HG02763 (cell line): ENCODE results near the gene EMILIN3.

Source experiments
- ATAC-seq: cut with Tn5 transposase; IDR thresholded peaks from one replicate; pipeline ENCODE4 v1.9.1; 2021; ENCODE audit warnings: mild to moderate bottlenecking, moderate library complexity; ENCODE audit not compliant: unreplicated experiment

The EMILIN3 gene, protein sequence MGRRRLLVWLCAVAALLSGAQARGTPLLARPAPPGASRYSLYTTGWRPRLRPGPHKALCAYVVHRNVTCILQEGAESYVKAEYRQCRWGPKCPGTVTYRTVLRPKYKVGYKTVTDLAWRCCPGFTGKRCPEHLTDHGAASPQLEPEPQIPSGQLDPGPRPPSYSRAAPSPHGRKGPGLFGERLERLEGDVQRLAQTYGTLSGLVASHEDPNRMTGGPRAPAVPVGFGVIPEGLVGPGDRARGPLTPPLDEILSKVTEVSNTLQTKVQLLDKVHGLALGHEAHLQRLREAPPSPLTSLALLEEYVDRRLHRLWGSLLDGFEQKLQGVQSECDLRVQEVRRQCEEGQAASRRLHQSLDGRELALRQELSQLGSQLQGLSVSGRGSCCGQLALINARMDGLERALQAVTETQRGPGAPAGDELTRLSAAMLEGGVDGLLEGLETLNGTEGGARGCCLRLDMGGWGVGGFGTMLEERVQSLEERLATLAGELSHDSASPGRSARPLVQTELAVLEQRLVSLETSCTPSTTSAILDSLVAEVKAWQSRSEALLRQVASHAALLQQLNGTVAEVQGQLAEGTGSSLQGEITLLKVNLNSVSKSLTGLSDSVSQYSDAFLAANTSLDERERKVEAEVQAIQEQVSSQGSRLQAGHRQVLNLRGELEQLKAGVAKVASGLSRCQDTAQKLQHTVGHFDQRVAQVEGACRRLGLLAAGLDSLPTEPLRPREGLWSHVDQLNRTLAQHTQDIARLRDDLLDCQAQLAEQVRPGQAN

DNA sequence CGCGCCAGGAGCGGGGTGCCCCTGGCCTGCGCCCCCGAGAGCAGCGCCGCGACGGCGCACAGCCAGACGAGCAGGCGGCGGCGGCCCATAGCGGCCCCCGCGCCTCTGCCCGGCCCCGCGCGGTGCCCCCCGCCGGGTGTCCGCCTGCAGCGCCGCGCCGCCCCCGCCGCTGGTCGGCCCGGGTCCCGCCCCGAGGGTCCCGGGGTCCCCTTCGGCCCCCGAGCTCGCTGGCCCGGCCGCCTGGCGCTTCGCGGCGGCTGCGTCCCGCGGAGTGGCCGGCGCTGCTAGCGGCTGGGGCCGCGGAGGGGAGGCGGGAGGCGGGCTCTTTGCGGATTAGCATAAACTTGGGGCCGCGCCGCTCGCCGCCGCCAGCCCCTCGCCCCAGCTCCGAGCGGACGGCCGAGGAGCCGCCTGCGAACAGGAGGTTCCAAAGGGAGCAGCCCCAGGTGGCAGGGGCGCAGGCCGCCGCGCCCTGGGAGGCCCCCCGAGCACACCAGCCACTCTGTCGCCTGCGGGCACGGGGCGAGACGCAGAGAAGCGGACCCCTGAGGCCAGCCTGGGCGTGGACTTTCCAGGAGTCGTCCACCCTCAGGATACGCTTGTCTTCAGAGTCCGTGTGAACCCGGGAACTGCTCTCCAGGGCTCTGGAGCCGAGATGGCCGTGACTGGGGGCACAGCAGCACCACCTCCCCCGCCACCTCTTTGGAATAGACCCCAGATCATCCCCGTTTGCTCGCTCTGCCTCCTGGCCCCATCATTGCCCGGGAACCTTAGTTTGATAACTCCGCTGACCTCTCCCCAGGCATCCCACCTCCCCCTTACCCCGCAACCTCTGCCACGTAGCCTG, at the start of gene EMILIN3:
TSS of gene EMILIN3 (minus strand) at position 273 of the 847 bp plus-strand sequence. CDS start at position 89, 184 bp downstream.
- no peak for ATAC-seq

DNA sequence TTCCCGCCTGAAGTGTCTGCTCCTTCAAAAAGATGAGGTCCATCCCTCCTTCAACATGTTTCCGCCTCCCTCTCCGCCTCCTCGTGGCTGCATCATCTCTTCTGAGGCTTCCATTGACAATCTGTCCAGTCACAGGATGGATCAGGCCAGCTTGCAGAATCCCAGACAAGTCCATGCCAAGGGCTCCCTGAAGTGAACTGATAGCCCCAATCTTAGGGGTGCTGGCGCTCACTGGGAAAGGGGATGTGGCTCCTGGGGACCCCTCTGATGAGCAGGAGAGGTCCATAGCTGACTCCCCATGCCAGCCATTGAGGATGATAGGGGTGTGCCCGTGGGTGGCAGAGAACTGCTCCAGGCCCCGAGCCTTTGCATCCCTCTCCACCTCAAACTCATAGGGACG, 48.6 kb upstream of the EMILIN3 start:
- no peak for ATAC-seq

DNA sequence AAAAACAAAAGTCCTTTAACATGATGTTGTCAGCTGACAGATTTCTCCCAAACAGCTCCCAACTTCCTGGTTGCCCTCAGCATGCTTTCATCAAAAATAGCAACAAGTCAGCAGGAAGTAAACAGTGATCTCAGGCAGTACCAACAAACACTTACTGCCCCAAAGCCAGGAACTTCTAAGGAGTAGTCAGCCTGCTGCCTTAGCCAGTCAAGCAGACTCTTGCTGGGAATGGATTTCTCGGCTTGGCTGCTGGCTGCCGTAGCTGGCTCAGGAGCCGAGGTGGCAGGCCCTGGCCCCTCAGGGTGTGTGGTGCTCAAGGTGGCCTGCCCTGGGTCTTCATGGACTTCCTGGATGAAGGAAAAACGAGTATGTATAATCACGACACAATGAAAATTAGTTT, 46.6 kb upstream of the EMILIN3 start:
- ATAC-seq = no peak

DNA sequence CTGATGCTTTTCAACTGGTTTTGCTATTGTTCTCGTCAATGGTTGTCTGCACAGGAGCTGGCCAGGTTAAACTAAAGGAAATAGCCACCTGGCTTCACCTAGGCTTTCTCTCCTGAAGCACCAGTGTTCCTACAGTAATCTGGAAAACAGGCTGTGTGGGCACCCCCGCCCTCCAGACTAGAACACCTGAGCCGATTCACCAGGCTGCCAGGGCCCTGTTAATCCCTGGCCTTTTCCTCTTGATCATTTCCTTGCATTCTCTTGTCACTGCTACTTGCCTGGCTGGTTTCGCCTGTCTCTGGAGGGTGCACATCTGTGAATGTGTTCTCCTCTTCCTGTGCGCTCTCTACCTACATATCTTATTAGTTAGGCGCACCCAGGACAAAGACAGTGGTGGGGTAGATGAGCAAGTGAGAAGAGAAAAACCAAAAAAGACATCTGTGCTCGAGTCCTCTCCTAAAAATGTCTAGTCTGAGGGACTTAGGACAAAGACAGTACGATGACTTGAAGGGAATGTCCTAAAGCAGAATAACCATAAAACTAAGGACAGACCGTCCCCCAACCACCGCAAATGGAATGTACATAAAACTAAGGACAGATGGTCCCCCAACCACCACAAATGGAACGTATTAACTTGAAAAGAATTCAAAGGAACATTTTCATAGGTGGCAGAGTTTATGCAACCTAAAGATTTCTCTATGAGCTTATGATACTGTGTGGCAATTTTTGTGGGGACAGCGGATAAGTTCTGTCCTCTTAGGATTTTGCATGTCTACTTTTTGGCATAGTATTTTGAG, 45.9 kb upstream of the EMILIN3 start:
- ATAC-seq = no peak

DNA sequence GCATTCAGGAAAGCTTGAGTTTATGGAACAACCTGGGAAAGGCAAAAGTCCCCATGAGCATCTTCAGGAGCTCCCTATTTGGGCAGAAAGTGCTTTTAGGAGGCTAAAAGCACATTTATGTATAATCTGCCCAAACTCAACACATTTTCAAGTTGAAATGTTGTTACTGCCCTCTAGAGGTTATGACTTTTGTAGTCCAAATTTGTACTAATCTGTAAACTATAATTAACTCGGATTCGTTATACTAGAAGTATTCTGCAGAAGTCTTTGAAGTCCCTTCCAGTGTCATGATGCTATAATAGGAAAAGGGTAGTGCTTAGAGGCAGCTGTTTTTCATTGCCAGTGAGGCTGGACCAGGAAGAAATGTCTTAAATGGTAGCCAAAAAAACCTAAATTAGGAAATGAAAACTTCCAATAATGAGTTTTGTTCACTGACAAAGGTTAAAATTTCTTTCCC, 44.8 kb upstream of the EMILIN3 start:
- no peak for ATAC-seq

DNA sequence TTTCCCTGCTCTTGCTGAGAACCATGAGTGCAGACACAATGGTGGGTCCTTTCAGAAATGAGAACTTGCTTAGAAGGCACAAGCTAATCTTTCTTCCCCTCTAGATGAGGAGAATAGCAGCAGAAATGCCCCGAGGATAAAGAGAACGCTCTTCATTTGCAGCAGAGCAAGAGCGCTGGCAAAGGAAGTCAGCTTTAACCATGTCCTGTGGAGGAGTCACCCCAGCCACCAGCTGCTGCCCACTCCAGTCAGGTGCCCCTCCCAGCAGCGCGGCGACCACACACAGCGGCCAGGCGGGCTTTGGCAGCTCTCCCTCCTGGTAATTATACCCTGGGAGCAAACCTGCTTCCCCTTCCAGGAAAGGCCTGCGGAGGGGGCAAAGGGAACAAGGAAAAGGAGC, 42.4 kb upstream of the EMILIN3 start:
- ATAC-seq = no peak

DNA sequence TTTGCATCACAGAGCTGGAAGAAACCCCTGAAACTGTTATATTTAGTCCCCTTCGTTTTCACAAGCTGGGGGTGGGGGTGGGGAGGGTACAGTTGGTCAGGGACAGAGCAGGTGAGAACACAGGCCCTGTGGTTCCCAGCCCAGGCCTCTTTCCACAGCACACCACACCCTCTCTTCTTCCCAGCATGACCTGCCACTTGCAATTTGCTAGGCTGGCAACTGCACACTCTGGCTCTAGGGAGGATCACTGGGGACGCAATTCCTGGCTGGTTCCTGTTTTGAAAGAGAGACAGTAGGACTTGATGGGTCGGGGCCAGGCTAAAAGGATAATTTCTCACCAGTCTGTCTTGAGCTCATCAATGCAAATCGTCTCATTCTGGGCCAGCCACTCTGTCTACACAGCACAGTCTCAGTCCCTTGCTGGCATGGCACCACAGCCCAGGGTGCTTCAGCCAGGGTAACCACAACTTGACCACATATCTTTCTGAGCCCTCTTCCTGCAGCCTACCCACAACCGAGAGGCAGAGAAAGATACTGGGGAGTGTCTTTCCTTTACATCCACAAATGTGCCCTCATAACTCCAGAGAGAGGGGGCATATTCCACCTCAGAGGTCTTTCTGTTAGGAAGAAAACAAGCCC, 41.7 kb upstream of the EMILIN3 start:
- ATAC-seq = peak; percentile 83

DNA sequence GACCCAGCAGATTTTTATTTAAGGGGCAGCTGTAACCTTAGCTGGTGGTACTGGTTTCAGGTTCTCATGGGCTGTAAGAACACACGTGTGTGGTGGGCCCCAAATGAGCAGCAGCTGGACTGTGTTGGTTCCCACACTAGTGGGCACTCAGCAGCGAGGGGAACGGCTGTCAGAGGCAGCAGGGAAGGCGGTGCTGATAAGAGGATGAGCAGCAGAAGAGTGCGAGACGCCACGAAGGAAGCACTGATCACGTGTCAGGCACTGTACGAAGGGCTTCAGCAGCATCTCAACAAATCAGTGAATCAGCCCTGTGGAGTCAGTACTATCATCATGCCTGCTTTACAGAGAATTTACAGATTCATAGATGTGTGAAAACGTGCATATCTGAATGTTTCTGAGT, 41.0 kb upstream of the EMILIN3 start:
- ATAC-seq = no peak

DNA sequence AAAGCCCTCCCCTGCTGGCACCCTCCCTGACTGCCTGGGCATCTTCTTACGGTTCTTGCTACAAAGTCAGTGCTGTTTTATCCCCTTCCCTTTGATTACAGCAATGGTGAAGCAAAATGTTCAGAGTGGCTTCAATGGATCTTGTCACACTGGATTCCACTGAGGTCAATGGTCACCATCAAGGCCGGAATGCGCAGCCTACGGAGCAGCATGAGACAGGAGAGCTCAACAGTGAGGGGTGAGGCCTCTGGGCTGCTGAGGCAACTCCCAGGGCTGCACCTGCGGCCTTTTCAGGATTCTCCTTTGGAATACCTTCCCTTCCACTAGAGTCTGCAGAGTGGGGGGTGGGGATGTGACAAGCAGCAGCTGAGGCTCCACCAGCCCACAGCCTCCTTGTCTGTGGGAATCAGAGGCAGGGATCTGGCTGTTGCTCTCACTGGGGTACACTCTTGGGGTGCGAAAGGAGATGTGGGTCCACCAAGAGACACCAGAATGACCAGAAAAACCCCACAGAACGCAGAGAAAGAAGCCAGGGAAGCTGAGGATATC, 40.4 kb upstream of the EMILIN3 start:
- no peak for ATAC-seq

DNA sequence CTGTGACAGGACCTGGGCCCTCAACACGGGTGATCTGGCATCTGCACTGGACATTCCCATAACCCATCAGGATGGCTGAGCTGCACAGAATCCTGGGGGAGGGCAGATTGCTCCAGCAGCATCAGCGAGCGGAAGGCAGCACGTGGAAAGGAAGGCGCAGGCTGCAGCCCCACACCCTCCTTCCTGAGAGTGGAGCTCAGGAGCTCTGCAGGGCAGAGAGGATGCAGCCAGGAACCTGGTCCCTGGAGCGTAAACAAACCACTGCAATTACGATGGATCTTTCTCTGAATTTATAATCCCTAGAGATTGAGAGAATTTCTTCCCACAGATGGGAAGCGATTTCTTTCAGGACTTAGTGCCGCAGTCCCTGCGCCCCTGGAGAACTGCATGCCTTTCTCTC, 39.7 kb upstream of the EMILIN3 start:
- no peak for ATAC-seq

DNA sequence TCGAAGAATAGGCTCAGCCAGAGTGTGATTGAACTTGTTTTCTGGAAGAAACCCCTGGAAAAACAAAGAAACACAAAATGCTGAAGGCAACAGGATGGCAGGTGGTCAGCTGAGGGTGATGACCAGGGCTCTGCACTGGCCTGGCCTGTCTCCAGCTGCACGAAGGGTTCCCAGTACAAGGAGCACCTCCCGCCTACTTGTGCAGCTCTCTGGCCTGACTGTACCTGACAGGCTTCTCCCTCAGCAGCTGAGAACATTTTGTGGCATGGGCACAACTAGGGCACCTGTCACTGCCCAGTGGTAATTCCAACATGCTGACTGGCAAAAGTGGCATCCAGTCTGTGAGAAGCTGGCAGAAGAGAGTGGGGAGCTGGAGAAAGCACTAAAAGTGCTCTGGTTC, 38.8 kb upstream of the EMILIN3 start:
- no peak for ATAC-seq

DNA sequence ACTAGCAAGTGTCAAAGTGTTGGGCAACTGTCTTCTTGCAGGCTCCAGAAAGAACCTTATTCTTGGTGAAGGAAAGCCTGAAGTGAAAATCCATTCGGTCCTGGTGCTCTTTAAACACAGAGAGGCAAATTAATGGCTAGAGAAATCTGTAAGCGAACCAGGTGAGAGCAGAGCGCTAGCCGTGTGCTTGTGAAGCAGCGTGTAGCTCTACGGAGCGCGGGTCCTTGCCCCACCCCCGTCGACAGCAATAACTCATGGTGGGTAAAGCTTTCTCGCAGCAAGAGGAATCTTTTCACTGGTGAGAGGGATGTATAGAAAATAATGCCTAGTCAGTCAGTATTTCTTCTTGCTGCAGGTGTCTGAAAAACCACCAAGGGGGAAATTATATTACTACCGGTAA, 37.0 kb upstream of the EMILIN3 start:
- no peak for ATAC-seq

DNA sequence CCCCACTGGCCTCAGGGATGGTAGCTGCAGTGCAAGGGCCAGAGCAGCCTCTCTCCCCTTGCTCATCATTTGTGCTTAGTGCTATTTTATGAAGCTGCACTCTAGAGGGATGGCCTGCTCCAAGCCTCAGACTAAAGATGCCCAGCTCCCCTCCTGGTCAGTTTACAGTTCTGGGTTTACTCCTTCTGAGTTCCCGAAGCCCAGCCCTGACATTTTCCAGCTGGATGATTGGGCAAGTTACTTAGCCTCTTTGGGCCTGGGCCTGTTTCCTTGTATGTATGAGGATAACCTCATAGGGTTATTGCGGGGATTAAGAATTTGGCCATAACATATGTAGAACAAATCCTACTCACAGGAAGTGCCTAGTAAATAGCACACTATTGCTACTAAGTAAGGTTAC, 31.8 kb upstream of the EMILIN3 start:
- ATAC-seq = no peak

DNA sequence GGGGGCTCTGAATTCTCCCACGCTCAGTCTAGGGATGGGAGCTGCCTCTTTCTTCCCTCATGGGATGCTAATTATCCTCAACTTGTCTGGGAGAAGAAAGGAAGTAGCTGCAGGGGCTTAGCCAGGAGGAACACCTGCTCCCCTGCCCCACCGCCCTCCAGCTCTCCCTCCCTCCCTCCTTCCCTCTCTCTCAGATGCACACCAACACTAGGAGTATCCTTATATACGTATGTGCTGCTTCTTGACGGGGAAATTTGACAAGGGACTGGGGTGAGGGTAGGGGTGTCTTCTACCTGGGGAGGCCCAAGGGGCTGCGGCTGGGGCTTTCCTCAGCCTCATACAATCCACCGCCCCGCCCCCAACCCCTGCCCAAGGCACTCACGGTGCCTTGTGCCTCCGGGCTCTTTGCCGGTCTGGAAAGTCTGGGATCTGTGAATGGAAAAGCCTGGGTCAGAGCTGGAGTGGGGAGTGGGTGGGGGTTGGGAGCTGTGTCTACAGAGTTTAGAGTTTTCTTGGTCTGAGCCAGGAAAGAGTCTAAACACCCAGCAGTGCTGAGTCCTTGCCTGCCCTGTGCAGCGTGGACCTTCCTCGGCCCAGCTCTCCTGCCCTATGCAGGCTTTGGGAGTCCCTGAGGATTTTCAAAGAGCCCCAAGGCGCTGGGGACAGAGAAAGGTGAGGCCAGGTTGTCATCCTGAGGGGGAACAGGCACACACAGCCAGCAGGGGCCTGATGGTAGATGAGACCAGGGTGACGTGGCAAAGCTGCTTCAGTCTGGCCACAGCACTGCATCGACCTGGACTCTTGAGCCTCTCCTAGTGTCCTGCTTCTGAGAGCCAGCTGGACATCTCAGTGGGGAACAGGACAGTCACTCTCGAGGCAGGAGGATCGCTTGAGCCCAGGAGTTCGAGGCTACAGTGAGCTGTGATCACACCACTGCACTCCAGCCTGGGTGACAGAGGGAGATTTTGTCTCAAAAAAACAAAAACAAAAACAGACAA, 29.3 kb upstream of the EMILIN3 start:
- no peak for ATAC-seq

DNA sequence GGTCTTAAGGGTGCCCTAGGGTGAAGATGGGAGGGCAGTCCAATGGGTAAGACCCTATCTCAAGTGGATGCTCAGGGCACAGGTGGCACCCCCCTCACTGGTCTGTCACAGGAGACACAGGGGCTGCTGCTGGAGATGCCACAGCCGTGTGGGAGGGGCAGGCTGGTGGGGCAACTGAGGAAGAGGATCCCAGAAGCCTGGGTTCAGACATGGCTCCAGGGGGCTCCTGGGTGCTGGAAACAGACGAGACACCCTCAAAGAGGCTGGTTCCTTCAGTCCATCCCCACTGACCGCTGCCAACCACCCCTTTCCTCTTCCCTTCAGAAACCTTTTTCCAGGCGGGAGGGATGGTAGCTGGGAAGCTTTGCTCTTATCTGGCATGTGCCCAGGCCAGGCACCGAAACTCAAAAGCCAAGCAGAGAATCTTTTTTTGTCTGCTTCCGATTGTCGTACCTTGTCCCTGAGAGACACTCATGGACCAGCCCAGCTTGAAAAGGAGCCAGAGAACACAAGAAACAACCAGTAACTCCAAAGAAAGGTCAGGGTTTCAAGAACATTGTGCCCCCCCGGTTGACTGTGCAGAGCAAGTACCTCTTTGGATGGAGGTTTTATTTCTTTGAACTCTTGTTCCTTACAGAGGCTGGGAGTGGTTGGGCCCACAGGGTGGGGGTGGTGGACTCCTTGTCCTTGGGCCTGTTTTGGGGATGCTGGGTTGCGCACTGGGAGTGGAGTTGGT, 28.5 kb upstream of the EMILIN3 start:
- ATAC-seq = no peak

DNA sequence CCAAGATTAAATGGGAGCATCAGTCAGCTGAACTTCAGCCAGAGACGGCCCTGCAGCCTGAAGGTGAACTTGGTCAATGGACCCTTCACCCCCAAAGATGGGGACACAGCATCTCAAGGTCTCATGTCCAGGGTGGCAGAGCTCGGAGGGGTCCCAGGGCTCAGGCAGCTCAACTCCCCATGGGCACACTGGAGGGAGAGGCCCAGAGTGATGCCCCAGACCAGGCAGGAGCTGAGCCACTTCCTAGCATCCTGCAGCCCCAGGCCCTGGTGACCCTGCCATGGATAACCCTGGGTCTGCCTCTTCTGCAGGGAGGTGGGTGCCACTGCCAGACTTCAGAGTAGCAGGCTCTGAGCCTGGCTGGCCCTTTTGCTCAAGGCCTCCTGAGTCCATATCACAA, 27.5 kb upstream of the EMILIN3 start:
- no peak for ATAC-seq

DNA sequence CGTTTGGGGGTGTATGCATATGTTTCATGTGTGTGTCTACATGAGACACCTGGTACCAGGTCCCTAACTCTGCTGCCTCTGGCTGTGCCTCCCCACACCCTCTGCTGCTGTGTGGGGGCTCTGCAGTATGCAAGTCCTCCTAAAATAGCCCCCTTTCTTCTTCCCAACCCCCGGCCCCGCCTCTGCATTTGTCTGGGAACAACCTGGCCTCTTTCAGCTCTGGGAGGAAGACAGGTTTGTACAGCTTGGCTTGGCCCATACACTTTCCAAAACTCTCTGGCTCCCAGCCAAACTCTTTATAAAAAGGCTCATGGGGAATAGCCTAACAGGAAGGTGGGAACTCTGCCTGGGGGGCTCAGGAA, 27.1 kb upstream of the EMILIN3 start:
- no peak for ATAC-seq
